Lower lobe of right lung (tissue), 2 donors: ENCODE data around the gene TRAK1. TPM values are rescaled to one million over a fixed set of nuclear protein-coding genes. Genes with fewer than 3 reads are reported as not detected.

Source experiments
- ATAC-seq, 2 donors: fragments of 200-7000 bp; cut with Tn5 transposase; one replicate each; pipeline ENCODE4 v1.9.1; 2020 to 2022; ENCODE audit warnings: mild to moderate bottlenecking in 2 of 2, moderate library complexity in 2 of 2
- DNase-seq: peaks from one replicate; pipeline ENCODE4 v3.0.0-alpha.2; 2020
- H3K27ac ChIP-seq: fragments of 200-600 bp; one replicate; pipeline ENCODE4 v1.8.0; 2022
- H3K27me3 ChIP-seq: fragments of 200-600 bp; one replicate; pipeline ENCODE4 v1.8.0; 2022; ENCODE audit warnings: low read depth
- H3K36me3 ChIP-seq: fragments of 200-600 bp; one replicate; pipeline ENCODE4 v1.8.0; 2022; ENCODE audit warnings: mild to moderate bottlenecking
- H3K4me1 ChIP-seq: fragments of 200-600 bp; one replicate; pipeline ENCODE4 v1.8.0; 2022
- H3K4me3 ChIP-seq: fragments of 200-600 bp; one replicate; pipeline ENCODE4 v1.8.0; 2022; ENCODE audit warnings: mild to moderate bottlenecking
- H3K9me3 ChIP-seq: fragments of 200-600 bp; one replicate; pipeline ENCODE4 v1.8.0; 2022
- intact Hi-C: fragments of 100-400 bp; cut with DNase I; formaldehyde crosslinking; loops from one replicate; pipeline ENCODE4 v1.11.0; 2022
- total RNA-seq: library from RNA; stranded (reverse); fragmentation: NEBNext Ultra II Directional; extraction: Animal tissue kit (Norgen Biotek cat#: 25700); gene quantifications from one replicate; pipeline ENCODE4 v1.2.1, GENCODE V29; 2021
- TF ChIP-seq, protein P1 (sequence below): fragments of 200-600 bp; IDR thresholded peaks from one replicate; pipeline ENCODE4 v1.8.0; 2022; ENCODE audit warnings: antibody characterized with exemption, mild to moderate bottlenecking
- donor health status: DM: no; HTN: yes; CAD: no; lungs with severe emphysema.

TRAK1 gene
- total RNA-seq, 1 donor from 2014 or later, result 50.6 TPM

DNA sequence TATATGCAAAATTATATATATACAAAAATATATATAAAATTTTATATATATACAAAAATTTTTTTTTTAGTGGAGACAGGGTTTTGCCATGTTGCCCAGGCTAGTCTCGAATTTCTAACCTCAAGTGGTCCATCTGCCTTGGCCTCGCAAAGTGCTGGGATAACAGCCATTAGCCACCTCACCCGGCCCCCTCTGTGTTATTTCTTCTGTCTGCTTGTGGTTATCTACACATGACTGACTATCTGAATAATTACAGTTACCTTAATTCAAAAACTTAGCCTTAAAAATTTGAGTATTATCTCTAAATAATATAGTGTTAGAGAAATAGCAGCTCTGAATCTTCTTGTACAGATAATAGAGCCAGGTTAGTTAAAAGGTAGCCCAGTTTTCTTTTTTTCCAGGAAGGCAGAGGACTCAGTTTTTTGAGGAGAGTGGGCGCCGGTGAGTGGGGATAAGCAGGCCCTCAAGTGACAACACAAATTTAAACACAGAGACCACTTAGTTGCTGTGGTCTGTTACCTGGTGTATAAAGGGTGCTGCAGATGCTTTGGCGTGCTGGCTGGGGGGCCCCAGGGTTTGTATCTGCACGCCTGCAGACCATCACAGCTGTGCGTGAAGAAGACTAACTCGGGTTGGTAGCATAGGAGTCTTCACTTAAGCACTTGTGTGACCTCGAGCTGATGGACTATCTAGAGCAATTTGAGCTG, 83.7 kb downstream of the TRAK1 start:
- intact Hi-C loops, result loop anchor here (10.0 kb wide), 1 partner anchor 50 kb away; no protein-coding TSS in a partner anchor
- Histone ChIP-seq H3K9me3 (no peaks in the 10 kb centered on the region), H3K4me1 (peaks cover 11% of the 10 kb centered on the region), H3K36me3 (peaks cover 9% of the 10 kb centered on the region), H3K27me3 (no peaks in the 10 kb centered on the region), H3K27ac (no peak overlapping the region), H3K4me3 (no peak overlapping the region)
- DNase-seq, result no peak
- ATAC-seq, result no peak
- TF ChIP-seq, protein P1, sequence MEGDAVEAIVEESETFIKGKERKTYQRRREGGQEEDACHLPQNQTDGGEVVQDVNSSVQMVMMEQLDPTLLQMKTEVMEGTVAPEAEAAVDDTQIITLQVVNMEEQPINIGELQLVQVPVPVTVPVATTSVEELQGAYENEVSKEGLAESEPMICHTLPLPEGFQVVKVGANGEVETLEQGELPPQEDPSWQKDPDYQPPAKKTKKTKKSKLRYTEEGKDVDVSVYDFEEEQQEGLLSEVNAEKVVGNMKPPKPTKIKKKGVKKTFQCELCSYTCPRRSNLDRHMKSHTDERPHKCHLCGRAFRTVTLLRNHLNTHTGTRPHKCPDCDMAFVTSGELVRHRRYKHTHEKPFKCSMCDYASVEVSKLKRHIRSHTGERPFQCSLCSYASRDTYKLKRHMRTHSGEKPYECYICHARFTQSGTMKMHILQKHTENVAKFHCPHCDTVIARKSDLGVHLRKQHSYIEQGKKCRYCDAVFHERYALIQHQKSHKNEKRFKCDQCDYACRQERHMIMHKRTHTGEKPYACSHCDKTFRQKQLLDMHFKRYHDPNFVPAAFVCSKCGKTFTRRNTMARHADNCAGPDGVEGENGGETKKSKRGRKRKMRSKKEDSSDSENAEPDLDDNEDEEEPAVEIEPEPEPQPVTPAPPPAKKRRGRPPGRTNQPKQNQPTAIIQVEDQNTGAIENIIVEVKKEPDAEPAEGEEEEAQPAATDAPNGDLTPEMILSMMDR, result no peak

DNA sequence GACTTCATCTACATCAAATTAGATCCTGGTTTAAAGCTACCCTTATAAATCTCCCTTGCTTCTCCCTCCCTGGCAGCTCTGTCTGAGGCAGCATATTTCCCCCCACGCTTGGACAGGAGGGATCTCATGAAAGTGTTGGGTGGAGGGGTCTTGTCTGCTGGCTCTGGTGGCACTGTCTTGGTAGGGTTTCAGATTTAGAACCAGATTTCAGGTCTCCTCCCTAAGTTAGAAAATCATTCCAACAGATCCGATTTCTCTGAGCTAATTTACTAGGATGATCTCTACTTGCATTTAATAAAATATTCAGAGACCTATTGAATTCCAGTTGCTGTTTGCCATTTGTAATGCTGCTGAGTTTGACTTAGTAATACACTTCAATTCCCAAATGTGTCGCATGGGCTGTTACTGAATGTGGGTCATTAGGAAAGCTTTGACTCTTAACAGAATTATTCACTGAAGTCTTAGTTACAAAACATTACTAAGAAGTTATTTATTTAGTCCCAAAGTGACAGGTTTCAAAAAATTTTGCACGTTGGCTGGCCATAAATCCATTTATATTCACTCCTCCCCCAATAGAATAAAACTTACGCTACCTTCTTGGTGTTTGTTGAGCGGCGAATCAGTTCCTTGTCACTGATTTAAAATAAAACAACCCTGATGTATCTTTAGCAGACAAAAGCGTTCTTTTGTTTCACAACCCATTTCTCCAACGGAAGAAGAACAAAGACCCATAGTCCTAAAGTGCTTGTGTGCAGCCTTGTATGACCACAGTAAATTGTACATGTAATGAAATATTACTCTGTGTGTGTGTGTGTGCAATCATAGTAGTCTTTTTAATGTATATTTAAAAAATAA, 84.5 kb downstream of the TRAK1 start:
- no peaks in the 10 kb centered on the region for H3K27me3 ChIP-seq
- no peak overlapping the region for H3K27ac ChIP-seq
- peaks cover 9% of the 10 kb centered on the region for H3K36me3 ChIP-seq
- intact Hi-C loops, result loop anchor here (10.0 kb wide), 1 partner anchor 51 kb away; no protein-coding TSS in a partner anchor
- TF ChIP-seq, protein P1, result no peak
- no peaks in the 10 kb centered on the region for H3K9me3 ChIP-seq
- H3K4me3 ChIP-seq, result no peak overlapping the region
- ATAC-seq (no peak), DNase-seq (no peak)
- H3K4me1 ChIP-seq, result peaks cover 12% of the 10 kb centered on the region

DNA sequence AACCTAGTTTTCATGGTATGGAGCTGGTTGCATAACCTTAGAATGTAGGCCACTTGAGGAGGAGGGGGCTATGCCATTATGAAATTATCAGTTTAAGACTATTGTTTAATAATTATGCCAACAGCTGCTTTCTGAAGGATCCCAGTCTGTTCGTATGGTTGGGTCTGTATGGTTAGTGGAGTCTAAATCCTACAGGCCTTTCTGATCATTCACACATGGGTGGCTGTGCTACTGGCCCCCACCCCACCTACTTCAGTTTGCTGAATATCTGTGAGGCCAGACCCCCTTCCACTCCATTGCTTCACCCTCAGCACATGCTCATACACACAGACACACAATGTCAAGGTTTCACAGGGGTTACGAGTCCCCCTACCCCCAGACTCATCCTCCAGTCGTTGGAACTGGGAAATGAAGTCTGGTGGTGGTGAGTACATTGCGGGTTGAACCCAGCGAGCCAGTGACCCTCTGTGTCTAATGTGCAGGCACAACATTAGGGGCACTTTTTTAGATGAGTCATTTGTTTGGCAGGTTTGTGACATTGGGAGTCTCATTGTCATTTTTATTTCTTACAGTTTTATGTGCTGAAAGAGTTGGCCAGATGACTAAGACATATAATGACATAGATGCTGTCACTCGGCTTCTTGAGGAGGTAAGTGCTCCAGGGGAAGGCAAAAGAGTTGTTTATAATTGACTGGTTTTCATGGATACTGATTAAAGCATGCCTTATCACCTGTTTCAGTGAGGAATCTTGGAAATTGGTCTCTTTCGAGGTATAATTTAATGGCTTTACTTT, 85.3 kb downstream of the TRAK1 start:
- no peak for ATAC-seq
- no peak overlapping the region for H3K4me3 ChIP-seq
- H3K4me1 ChIP-seq, result peaks cover 12% of the 10 kb centered on the region
- no peak for DNase-seq
- intact Hi-C loops, result loop anchor here (10.0 kb wide), 1 partner anchor 52 kb away; no protein-coding TSS in a partner anchor
- no peak overlapping the region for H3K27ac ChIP-seq
- H3K36me3 ChIP-seq, result peaks cover 9% of the 10 kb centered on the region
- TF ChIP-seq, protein P1, result no peak
- no peaks in the 10 kb centered on the region for H3K27me3 ChIP-seq
- H3K9me3 ChIP-seq, result no peaks in the 10 kb centered on the region

DNA sequence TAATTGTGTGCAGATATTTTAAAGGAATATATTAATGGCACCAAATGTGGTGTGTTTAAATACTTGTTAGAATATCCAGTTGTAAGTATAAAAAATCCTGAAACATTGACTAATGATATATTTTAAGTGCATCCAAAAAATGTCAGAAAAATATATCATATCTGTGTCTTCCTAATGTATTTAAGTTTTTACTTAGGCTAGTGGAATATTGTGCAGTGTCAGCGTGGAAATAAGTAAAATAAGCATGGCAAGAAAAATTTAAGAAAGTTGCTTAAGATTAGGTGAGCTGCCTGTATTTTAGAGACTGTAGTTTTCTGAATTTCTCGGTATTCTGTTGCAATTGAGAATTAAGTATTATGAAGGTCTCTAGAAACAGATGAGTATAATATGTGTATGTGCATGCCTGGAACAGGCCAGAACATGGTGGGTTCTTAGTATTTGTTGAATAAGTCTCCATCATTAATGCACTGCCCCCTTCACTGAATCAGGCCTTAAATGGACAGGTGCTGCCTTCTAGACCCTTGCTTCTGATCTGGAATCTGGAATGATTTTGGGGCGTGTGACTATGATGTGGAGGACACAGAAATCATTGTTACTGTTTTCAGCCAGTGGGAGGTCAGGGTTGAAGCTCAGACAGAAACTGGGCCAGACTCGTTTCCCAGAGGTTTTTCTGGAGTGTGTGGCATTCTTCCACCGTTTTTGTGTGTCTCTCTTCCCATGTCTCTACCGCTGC, 86.1 kb downstream of the TRAK1 start:
- no peak for ATAC-seq
- no peak overlapping the region for H3K4me3 ChIP-seq
- no peaks in the 10 kb centered on the region for H3K9me3 ChIP-seq
- H3K27me3 ChIP-seq, result no peaks in the 10 kb centered on the region
- peaks cover 9% of the 10 kb centered on the region for H3K36me3 ChIP-seq
- H3K4me1 ChIP-seq, result peaks cover 12% of the 10 kb centered on the region
- DNase-seq, result no peak
- no peak overlapping the region for H3K27ac ChIP-seq
- intact Hi-C loops, result loop anchor here (10.0 kb wide), 1 partner anchor 52 kb away; no protein-coding TSS in a partner anchor
- TF ChIP-seq, protein P1, result no peak
